GM21526 (cell line): Measurements from ENCODE around the gene MX2.

Source experiments
- ATAC-seq: cut with Tn5 transposase; IDR thresholded peaks from one replicate; pipeline ENCODE4 v1.9.1; 2021; ENCODE audit warnings: moderate library complexity; ENCODE audit not compliant: unreplicated experiment, low FRiP score

The MX2 gene

GRCh38 chr21:41375875-41376274 lies 14.0 kb downstream of the MX2 start:
- no peak for ATAC-seq

DNA sequence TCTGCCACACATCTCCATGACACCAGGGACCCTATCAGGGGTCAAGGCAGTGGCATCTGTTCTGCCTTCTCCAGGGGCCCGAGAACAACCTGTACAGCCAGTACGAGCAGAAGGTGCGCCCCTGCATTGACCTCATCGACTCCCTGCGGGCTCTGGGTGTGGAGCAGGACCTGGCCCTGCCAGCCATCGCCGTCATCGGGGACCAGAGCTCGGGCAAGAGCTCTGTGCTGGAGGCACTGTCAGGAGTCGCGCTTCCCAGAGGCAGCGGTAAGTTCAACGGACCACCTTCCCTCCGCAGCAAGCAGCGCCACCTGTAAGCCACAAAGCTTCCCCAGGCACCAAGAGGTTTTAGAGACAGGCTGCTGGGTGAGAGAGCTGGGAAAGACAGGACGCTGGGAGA lies 15.9 kb downstream of the MX2 start:
- ATAC-seq, result no peak

DNA sequence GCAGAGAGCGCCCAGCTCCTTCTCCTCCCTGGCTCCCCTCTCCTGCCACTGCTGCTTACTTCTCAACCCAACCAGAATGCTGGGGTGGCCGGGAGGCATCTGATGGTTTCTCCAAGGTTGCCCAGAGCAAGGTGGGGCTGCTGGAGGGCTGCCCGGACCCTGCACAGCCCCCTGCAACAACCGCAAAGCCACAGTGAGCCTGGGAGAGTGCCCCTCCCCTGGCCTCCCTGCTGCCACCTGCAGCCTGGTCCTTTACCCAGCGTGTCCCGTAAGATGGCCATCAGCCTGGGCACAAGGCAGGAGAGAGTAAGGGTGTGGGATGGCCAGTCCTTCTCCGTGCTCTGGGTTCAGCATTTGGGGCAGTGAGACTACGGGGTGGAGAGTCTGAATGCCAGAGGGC lies 17.0 kb downstream of the MX2 start:
- ATAC-seq, result no peak

GRCh38 chr21:41379901-41380300 lies 18.1 kb downstream of the MX2 start:
- ATAC-seq, result no peak

DNA sequence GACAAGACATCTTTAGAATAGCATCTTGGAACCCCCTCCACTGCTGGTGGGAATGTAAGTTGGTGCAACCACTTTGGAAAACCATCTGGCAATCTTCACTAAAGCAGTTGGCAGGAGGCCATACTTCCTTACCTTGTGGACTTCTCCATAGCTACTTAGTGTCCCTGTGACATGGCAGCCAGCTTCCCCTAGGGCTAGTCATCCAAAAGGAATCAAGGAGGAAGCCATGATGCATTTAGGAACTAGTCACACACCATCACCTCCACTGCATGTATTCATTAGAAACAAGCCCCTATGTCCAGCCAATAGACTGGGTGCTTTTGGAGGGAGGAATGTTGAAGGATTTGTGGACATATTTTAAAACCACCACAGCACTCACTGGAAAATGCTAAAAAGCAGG lies 19.9 kb downstream of the MX2 start:
- no peak for ATAC-seq

DNA sequence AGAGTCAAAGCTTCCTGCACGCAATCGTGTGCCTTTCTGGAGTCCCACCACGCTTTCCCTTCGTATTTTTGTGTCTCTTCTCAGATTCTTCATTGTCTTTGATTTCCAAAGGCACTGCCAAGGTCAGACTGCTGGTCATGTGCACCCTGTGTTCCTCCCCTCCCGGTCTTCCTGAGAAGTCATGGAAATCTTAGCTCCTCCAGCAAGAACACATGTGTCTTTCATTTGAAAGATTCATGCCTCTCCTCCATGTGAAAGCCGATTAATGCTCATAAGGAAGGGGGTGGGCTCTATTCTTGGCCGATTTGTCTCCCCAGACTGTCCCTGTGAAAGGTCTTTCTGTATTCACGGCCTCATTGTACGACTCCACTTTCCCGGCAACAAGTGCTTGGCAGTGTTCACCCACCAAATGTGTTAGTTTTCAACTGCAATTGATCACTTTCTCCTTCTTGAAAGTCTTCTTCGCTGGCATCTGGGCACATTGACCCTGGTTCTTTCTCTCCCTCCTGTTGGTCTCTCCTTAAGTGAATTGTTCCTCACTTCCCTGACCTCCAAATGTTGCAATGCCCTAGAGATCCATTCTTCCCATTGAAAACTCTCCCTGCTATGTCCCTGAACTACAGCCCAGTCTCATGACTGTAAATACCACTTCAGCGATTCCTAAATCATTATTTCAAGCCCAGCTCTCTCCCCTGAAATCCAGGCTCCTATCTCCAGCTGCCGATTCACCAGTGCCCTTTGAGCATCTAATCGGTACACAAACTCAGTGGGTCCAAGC lies 25.4 kb downstream of the MX2 start:
- no peak for ATAC-seq

- no peak for ATAC-seq
These were observed 26.0 kb downstream of the MX2 start for GRCh38 chr21:41387824-41388223.

GRCh38 chr21:41388259-41388658 lies 26.4 kb downstream of the MX2 start:
- no peak for ATAC-seq

DNA sequence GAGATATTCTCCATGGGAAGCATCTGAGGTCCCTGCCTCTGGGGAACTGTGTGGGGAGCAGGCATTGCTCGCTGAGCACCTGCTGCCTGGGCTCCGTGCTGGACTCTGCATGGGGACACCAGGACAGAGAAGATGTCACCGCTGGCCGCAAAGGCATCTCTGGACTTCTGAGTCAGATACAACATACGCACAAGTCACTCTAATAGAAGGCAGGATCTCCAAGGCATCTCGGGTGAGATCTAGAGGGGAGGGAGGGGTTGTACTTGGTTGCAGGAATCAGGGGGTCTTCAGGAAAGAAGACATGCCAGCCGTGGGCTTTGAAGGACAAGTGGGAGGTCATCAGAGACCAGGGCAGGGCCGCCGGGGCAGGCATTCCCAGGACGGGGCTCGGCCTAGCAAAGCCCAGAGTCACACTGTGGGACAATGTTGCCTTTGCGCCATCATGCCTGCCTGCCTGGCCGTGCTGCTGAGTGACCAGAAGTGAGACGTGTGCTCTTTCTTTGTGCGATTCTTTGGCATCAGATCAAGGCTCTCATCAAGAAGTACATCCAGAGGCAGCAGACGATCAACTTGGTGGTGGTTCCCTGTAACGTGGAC lies 28.3 kb downstream of the MX2 start:
- no peak for ATAC-seq

DNA sequence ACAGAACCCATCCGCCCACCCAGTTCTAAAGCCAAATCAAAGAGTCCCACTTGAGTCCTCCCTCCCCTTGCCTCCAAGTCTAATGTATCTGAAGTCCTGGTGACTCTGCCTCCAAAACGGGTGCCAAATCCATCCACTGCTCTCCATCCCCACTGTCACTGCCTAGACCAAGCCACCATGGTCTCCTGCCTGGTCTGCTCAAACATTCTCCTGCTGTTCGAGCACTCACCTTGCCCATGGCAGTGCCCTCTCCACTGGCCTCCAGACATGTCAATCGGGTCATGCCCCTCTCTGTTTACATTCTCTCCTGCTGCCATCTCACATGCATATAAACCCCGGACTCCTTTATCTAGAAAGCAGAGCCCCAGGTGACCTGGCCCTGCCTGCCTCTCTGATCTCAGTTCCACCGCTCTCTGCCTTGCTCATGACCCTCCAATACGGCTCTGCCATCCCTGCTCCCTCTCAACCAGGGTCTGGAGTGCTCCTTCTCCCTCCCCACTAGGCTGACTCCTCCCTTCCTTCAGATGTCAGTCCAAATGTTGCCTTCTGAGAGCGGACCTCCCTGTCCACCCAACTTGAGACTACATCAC lies 32.1 kb downstream of the MX2 start:
- no peak for ATAC-seq

GRCh38 chr21:41396558-41397075 lies 34.8 kb downstream of the MX2 start:
- no peak for ATAC-seq

- ATAC-seq, result no peak
These were observed 35.7 kb downstream of the MX2 start for GRCh38 chr21:41397471-41397891.

GRCh38 chr21:41398251-41398650 lies 36.4 kb downstream of the MX2 start:
- ATAC-seq, result no peak

DNA sequence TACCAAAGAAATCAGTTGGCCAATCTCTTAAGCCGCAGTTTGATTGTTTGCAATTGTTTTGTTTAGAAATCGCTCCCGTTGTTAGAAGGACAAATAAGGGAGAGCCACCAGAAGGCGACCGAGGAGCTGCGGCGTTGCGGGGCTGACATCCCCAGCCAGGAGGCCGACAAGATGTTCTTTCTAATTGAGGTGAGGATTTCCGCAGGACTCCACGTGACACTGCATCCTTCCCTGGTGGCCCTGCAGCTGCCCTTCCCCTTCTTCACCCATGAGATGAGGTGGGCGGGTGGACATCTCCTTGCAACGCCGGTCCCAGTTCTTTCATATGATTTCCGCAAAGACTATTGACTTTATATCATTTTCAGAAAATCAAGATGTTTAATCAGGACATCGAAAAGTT lies 37.0 kb downstream of the MX2 start:
- no peak for ATAC-seq

GRCh38 chr21:41399246-41399800 lies 37.5 kb downstream of the MX2 start:
- no peak for ATAC-seq

DNA sequence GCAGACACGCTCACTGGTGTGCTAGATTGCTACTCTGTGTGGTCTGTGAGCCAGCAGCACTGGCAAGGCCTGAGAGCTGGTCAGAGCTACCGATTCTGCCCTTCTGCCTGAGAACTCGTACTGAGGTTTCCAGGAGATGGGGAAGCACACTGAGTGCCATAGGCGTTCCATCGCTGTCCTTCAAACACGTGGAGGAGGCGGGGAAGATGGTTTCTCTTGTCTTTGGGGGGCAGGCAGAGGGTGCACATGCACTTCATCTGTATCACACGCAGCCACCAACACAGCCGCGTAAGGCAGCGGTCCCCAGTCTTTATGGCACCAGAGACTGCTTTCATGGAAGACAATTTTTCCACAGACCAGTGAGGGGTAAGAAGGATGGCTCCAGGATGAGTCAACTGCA lies 40.4 kb downstream of the MX2 start:
- no peak for ATAC-seq

- ATAC-seq, result no peak
These were observed 41.0 kb downstream of the MX2 start for GRCh38 chr21:41402796-41403195.

DNA sequence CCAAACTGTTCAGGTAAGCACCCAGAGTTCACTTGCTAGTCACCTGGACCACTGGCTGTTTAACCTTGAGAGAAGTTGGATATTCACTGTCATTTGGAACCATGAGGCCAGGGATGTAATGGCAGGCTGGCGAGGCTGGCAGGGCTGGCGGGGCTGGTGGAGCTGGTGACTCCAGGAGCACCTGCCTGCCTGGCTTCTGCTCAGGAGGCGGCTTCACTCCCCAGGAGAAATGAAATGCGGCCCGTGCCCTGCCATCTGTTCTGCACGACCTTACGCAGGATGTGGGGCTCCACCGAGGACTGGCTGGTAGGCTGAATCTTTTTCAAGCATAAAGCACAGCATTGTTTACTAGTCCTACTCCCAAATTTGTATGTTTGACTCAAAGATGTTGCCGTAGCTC lies 41.5 kb downstream of the MX2 start:
- ATAC-seq, result no peak

- no peak for ATAC-seq
These were observed 42.1 kb downstream of the MX2 start for GRCh38 chr21:41403966-41404365.

DNA sequence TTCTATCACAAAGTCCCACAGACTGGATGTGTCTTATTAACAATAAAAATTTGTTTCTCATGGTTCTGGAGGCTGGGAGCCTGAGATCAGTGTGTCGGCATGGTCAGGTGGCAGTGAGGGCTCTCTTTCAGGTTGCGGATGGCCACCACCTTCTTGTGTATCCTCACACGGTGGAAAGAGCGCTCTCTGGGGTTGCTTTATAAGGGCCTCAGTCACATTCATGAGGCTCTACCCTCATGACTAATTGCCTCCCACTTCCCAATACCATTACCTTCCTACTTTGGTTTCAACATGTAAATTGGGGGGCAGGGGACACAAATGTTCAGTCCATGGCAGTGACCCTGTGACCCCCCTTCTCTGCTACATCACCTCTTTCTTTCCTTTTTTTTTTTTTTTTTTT lies 43.5 kb downstream of the MX2 start:
- ATAC-seq, result no peak

- no peak for ATAC-seq
These were observed 44.5 kb downstream of the MX2 start for GRCh38 chr21:41406340-41406739.
